Stimulated activated CD8-positive, alpha-beta memory T cell treated with anti-CD3 and anti-CD28 coated beads, Interleukin-15, amount 100 ng/mL, for 1 hour (primary cell): ENCODE results near the gene ETV6.
"Not testable (repeated sequence)": the region's sequence is repeated elsewhere in the genome, so short reads cannot be mapped to it uniquely, and the experiment has no call there.

Experiments used
- DNase-seq: peaks from one replicate; pipeline ENCODE4 v3.0.0-alpha.2; 2020; ENCODE audit warnings: low read depth

ETV6 gene

GRCh38 chr12:11669348-11669747 is 19.9 kb downstream of the ETV6 start:
- DNase-seq = no peak

- DNase-seq = no peak
These were observed 23.1 kb downstream of the ETV6 start for GRCh38 chr12:11672256-11673191.

- DNase-seq = no peak
These were observed 24.4 kb downstream of the ETV6 start for GRCh38 chr12:11673666-11674461.

- DNase-seq = no peak
These were observed 25.5 kb downstream of the ETV6 start for GRCh38 chr12:11674894-11675390.

- DNase-seq = no peak
These were observed 26.6 kb downstream of the ETV6 start for GRCh38 chr12:11676052-11676451.

- DNase-seq = no peak
These were observed 27.6 kb downstream of the ETV6 start for GRCh38 chr12:11677093-11677492.

- DNase-seq = no peak
These were observed 28.3 kb downstream of the ETV6 start for GRCh38 chr12:11677752-11678151.

- DNase-seq = no peak
These were observed 29.3 kb downstream of the ETV6 start for GRCh38 chr12:11678781-11679180.

GRCh38 chr12:11681207-11681606 is 31.7 kb downstream of the ETV6 start:
- DNase-seq = no peak

- DNase-seq = not testable (repeated sequence)
These were observed 32.2 kb downstream of the ETV6 start for GRCh38 chr12:11681695-11682094.

GRCh38 chr12:11684393-11684792 is 34.9 kb downstream of the ETV6 start:
- DNase-seq = no peak

GRCh38 chr12:11684811-11685210 is 35.3 kb downstream of the ETV6 start:
- no peak for DNase-seq

GRCh38 chr12:11685316-11685715 is 35.8 kb downstream of the ETV6 start:
- DNase-seq = no peak

- no peak for DNase-seq
These were observed 36.2 kb downstream of the ETV6 start for GRCh38 chr12:11685716-11686115.

GRCh38 chr12:11686120-11686519 is 36.6 kb downstream of the ETV6 start:
- DNase-seq = no peak

- no peak for DNase-seq
These were observed 38.1 kb downstream of the ETV6 start for GRCh38 chr12:11687528-11687927.

- no peak for DNase-seq
These were observed 38.9 kb downstream of the ETV6 start for GRCh38 chr12:11688379-11688778.

- no peak for DNase-seq
These were observed 39.4 kb downstream of the ETV6 start for GRCh38 chr12:11688831-11689230.

- no peak for DNase-seq
These were observed 40.2 kb downstream of the ETV6 start for GRCh38 chr12:11689591-11690186.

GRCh38 chr12:11693067-11693466 is 43.6 kb downstream of the ETV6 start:
- DNase-seq = no peak

GRCh38 chr12:11693601-11694000 is 44.1 kb downstream of the ETV6 start:
- DNase-seq = no peak

- no peak for DNase-seq
These were observed 45.1 kb downstream of the ETV6 start for GRCh38 chr12:11694528-11694927.
